ENCODE measurements around the gene PCLO. TPM values are rescaled to one million over a fixed set of nuclear protein-coding genes. Genes with fewer than 3 reads are reported as not detected.
"Not testable (repeated sequence)": the region's sequence is repeated elsewhere in the genome, so short reads cannot be mapped to it uniquely, and the experiment has no call there.

The PCLO gene
- total and polyA plus RNA-seq, 2 donors, result 0.75 to 2.3 TPM

DNA sequence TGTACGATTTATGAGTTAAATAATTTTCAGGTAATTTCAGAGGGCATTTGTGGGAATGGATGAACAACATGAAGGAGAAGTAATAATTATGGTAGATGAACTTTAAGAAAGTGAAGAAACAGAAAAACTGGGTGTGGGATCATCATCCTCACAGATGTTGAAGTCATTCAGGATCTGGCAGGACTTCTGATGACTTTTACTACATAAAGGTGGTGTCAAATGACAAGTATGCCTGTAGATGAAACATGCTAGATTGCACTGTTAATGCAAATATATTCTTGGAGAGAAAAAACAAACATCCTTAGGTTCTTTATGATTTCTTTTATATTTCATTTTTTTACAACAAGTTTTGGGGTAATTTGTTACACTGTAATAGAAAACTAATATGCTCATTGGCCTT is 230.2 kb downstream of the PCLO start:
- H3K27me3 ChIP-seq (ENCODE audit: control insufficient read depth in 2 of 2, insufficient read depth in 1 of 2, low read length in 1 of 2), result no peaks in the 10 kb centered on the region
- H3K4me1 ChIP-seq (ENCODE audit: control insufficient read depth in 2 of 2, insufficient read depth in 2 of 2, low read length in 2 of 2), result no peaks in the 10 kb centered on the region
- H3K9me3 ChIP-seq (ENCODE audit: control insufficient read depth in 2 of 2, insufficient read depth in 1 of 2, low read length in 1 of 2), result no peaks in the 10 kb centered on the region
- H3K27ac ChIP-seq (ENCODE audit: low read depth in 1 of 2, low read length in 1 of 2), result no peak overlapping the region
- 90% methylated on average over 1 of the region's 1 CpG for WGBS
- H3K4me3 ChIP-seq (ENCODE audit: low read length in 2 of 2), result no peak overlapping the region
- no peak for DNase-seq (ENCODE audit: low read depth in 6 of 9, low spot score in 9 of 9)
- no peaks in the 10 kb centered on the region for H3K36me3 ChIP-seq (ENCODE audit: control insufficient read depth in 2 of 2, insufficient read depth in 2 of 2, low read length in 1 of 2)

DNA sequence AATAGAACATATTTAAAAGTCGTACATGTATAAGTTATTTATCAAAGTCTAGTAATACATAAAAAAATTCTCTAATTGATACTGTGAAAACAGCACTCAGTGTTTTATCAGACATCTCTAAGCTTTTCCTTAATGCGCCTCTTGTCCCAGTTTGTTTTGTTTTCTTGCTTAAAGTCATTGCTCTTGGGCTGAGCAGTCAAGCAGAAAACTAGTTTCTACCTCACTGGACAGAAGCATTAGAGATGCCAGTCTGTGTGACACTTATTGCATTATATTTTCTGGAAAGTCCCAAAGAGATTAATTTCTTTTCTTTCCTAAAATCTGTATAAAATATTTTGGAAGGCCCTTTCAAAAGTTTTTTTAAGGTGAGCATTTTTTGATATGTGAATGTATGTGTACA is 236.2 kb downstream of the PCLO start:
- Histone ChIP-seq H3K36me3 (ENCODE audit: control insufficient read depth in 2 of 2, insufficient read depth in 2 of 2, low read length in 1 of 2) (no peaks in the 10 kb centered on the region), H3K4me3 (ENCODE audit: low read length in 2 of 2) (no peak overlapping the region), H3K27ac (ENCODE audit: low read depth in 1 of 2, low read length in 1 of 2) (no peak overlapping the region), H3K9me3 (ENCODE audit: control insufficient read depth in 2 of 2, insufficient read depth in 1 of 2, low read length in 1 of 2) (no peaks in the 10 kb centered on the region), H3K4me1 (ENCODE audit: control insufficient read depth in 2 of 2, insufficient read depth in 2 of 2, low read length in 2 of 2) (no peaks in the 10 kb centered on the region), H3K27me3 (ENCODE audit: control insufficient read depth in 2 of 2, insufficient read depth in 1 of 2, low read length in 1 of 2) (no peaks in the 10 kb centered on the region)
- no peak for DNase-seq (ENCODE audit: low read depth in 6 of 9, low spot score in 9 of 9)
- WGBS, result 93% methylated on average over 2 of the region's 2 CpGs

DNA sequence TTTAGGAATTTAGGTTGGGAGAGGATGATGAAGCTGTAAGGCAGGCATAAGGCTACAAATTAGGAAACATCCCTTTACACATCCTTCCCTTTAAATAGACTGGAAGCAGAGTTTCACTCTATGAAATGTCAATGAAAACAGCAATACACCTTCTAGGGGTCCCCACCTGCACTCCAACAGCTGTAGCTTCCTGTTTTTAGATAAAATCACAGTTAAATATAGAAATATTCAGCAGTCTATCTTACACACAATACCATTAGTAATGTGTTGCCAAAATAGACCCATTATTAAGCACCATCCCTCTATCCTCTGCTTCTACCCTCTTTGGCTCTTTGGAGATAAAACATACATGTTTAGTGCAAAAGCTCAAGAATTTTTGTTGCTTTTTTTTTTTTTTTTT is 237.4 kb downstream of the PCLO start:
- Histone ChIP-seq H3K4me3 (ENCODE audit: low read length in 2 of 2) (no peak overlapping the region), H3K4me1 (ENCODE audit: control insufficient read depth in 2 of 2, insufficient read depth in 2 of 2, low read length in 2 of 2) (no peaks in the 10 kb centered on the region), H3K27ac (ENCODE audit: low read depth in 1 of 2, low read length in 1 of 2) (no peak overlapping the region), H3K36me3 (ENCODE audit: control insufficient read depth in 2 of 2, insufficient read depth in 2 of 2, low read length in 1 of 2) (no peaks in the 10 kb centered on the region), H3K27me3 (ENCODE audit: control insufficient read depth in 2 of 2, insufficient read depth in 1 of 2, low read length in 1 of 2) (no peaks in the 10 kb centered on the region), H3K9me3 (ENCODE audit: control insufficient read depth in 2 of 2, insufficient read depth in 1 of 2, low read length in 1 of 2) (no peaks in the 10 kb centered on the region)
- DNase-seq (ENCODE audit: low read depth in 6 of 9, low spot score in 9 of 9), result no peak

DNA sequence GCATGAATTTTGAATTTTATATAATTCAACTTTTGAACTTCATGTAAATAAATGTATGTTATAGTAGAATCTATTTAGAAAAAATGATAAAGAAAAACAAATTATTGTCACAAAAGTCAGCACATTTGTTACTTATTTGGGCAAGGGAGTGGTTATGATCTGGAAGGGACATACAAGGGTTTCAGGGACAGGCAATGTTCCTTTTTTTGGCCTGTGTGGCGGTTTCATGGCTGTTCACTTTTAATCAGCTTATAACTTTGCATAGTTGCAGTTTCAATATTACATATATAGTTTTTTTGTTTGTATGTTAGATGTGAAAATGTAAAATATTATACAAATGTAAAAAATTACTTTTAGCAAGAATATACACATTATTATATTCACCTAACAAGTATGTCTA is 256.2 kb downstream of the PCLO start:
- no peak overlapping the region for H3K27ac ChIP-seq (ENCODE audit: low read depth in 1 of 2, low read length in 1 of 2)
- no peaks in the 10 kb centered on the region for H3K4me1 ChIP-seq (ENCODE audit: control insufficient read depth in 2 of 2, insufficient read depth in 2 of 2, low read length in 2 of 2)
- DNase-seq (ENCODE audit: low read depth in 6 of 9, low spot score in 9 of 9), result no peak
- no peaks in the 10 kb centered on the region for H3K36me3 ChIP-seq (ENCODE audit: control insufficient read depth in 2 of 2, insufficient read depth in 2 of 2, low read length in 1 of 2)
- no peaks in the 10 kb centered on the region for H3K27me3 ChIP-seq (ENCODE audit: control insufficient read depth in 2 of 2, insufficient read depth in 1 of 2, low read length in 1 of 2)
- WGBS, result 95% methylated on average over 1 of the region's 1 CpG
- no peaks in the 10 kb centered on the region for H3K9me3 ChIP-seq (ENCODE audit: control insufficient read depth in 2 of 2, insufficient read depth in 1 of 2, low read length in 1 of 2)
- no peak overlapping the region for H3K4me3 ChIP-seq (ENCODE audit: low read length in 2 of 2)

DNA sequence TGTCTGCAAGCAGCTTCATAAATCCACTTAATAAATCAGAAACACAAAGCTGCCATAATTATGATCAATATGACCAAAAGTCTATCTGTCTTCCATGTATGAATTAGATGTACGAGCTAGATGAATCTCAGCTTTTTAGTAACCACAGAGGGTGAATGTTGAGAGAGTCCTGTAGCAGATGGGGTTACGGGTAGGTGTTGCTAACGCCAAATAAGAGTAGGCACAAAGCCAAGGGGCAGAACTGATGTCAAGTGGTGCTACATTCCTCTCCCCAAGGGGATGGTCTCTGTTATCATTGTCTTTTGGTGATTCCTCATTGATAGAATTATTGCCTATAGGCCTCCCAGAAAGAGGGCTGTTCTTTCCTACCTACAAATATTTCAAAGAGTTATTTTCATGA is 257.8 kb downstream of the PCLO start:
- DNase-seq (ENCODE audit: low read depth in 6 of 9, low spot score in 9 of 9), result no peak
- Histone ChIP-seq H3K27me3 (ENCODE audit: control insufficient read depth in 2 of 2, insufficient read depth in 1 of 2, low read length in 1 of 2) (no peaks in the 10 kb centered on the region), H3K27ac (ENCODE audit: low read depth in 1 of 2, low read length in 1 of 2) (no peak overlapping the region), H3K36me3 (ENCODE audit: control insufficient read depth in 2 of 2, insufficient read depth in 2 of 2, low read length in 1 of 2) (no peaks in the 10 kb centered on the region), H3K9me3 (ENCODE audit: control insufficient read depth in 2 of 2, insufficient read depth in 1 of 2, low read length in 1 of 2) (no peaks in the 10 kb centered on the region), H3K4me1 (ENCODE audit: control insufficient read depth in 2 of 2, insufficient read depth in 2 of 2, low read length in 2 of 2) (no peaks in the 10 kb centered on the region), H3K4me3 (ENCODE audit: low read length in 2 of 2) (no peak overlapping the region)
- 89% methylated on average over 3 of the region's 3 CpGs for WGBS

DNA sequence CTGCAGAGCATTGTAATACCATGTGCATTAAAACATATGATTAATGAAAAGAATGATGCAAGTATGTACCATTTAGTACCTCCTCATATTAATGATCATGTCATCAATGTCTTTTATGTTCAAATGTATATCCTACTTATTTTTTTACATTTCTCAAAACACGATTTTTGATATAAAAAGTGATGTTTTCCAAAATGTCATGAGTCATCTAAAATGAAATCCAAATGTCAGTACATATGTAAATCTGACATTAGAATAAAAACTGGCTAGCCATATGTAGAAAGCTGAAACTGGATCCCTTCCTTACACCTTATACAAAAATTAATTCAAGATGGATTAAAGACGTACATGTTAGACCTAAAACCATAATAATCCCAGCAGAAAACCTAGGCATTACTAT is 261.6 kb downstream of the PCLO start:
- not testable (repeated sequence) for DNase-seq (ENCODE audit: low read depth in 6 of 9, low spot score in 9 of 9); H3K4me1 ChIP-seq (ENCODE audit: control insufficient read depth in 2 of 2, insufficient read depth in 2 of 2, low read length in 2 of 2); H3K27me3 ChIP-seq (ENCODE audit: control insufficient read depth in 2 of 2, insufficient read depth in 1 of 2, low read length in 1 of 2); H3K36me3 ChIP-seq (ENCODE audit: control insufficient read depth in 2 of 2, insufficient read depth in 2 of 2, low read length in 1 of 2); H3K27ac ChIP-seq (ENCODE audit: low read depth in 1 of 2, low read length in 1 of 2); H3K4me3 ChIP-seq (ENCODE audit: low read length in 2 of 2); H3K9me3 ChIP-seq (ENCODE audit: control insufficient read depth in 2 of 2, insufficient read depth in 1 of 2, low read length in 1 of 2)
- WGBS, result 87% methylated on average over 2 of the region's 2 CpGs

DNA sequence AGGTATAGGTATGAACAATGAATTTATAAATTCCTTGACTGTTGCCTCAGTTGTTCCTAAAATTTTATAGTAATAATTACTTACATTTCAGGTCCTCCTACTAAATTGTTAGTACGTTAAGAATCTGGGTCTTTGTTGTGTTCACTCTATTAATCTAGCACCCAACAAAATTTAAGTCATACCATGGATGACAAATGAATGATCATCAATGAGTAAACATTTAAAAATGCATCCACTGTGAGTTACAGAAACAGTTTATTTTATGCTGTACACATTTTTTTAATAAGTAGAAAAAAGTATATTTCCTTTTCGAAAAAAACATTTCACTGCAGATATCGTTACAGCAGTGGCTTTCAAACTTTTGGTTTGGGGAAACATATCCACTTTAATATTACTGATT is 265.2 kb downstream of the PCLO start:
- DNase-seq (ENCODE audit: low read depth in 6 of 9, low spot score in 9 of 9), result no peak
- no peaks in the 10 kb centered on the region for H3K27me3 ChIP-seq (ENCODE audit: control insufficient read depth in 2 of 2, insufficient read depth in 1 of 2, low read length in 1 of 2)
- H3K27ac ChIP-seq (ENCODE audit: low read depth in 1 of 2, low read length in 1 of 2), result no peak overlapping the region
- no peaks in the 10 kb centered on the region for H3K4me1 ChIP-seq (ENCODE audit: control insufficient read depth in 2 of 2, insufficient read depth in 2 of 2, low read length in 2 of 2)
- no peak overlapping the region for H3K4me3 ChIP-seq (ENCODE audit: low read length in 2 of 2)
- WGBS, result 92% methylated on average over 3 of the region's 3 CpGs
- H3K36me3 ChIP-seq (ENCODE audit: control insufficient read depth in 2 of 2, insufficient read depth in 2 of 2, low read length in 1 of 2), result no peaks in the 10 kb centered on the region
- H3K9me3 ChIP-seq (ENCODE audit: control insufficient read depth in 2 of 2, insufficient read depth in 1 of 2, low read length in 1 of 2), result no peaks in the 10 kb centered on the region

DNA sequence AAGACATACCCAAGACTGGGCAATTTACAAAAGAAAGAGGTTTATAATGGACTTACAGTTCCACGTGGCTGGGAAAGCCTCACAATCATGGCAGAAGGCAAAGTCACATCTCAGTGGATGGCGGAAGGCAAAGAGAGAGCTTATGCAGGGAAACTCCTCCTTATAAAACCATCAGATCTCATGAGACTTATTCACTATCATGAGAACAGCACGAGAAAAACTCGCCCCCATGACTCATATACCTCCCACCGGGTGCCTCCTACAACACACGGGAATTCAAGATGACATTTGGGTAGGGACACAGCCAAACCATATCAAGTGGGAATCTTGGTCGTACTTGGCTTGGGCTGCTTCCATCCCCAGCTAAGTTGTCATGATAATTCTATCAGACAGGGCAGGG is 268.3 kb downstream of the PCLO start:
- DNase-seq (ENCODE audit: low read depth in 6 of 9, low spot score in 9 of 9); H3K36me3 ChIP-seq (ENCODE audit: control insufficient read depth in 2 of 2, insufficient read depth in 2 of 2, low read length in 1 of 2); H3K4me1 ChIP-seq (ENCODE audit: control insufficient read depth in 2 of 2, insufficient read depth in 2 of 2, low read length in 2 of 2); H3K27ac ChIP-seq (ENCODE audit: low read depth in 1 of 2, low read length in 1 of 2); H3K4me3 ChIP-seq (ENCODE audit: low read length in 2 of 2); H3K9me3 ChIP-seq (ENCODE audit: control insufficient read depth in 2 of 2, insufficient read depth in 1 of 2, low read length in 1 of 2); H3K27me3 ChIP-seq (ENCODE audit: control insufficient read depth in 2 of 2, insufficient read depth in 1 of 2, low read length in 1 of 2): not testable (repeated sequence)
- 83% methylated on average over 7 of the region's 7 CpGs for WGBS

DNA sequence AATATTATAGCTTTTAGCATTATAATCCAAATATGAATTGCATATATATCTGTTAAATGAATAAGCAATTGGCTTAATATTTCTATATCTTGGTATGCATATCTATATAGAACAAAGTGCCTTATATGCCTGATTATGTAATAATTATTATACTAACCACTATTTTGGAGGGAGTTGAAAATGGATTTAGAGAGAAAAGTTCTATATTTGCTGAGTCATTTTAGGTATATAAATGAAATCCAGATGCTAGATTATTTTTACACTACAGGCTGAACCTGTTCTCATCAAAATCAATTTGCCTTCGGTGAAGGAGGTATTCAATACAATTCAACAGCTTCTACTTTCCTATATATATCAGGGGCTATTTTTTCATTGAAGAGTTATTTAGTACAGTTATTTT is 276.4 kb downstream of the PCLO start:
- WGBS, result 48% methylated on average over 1 of the region's 1 CpG
- H3K36me3 ChIP-seq (ENCODE audit: control insufficient read depth in 2 of 2, insufficient read depth in 2 of 2, low read length in 1 of 2), result no peaks in the 10 kb centered on the region
- H3K9me3 ChIP-seq (ENCODE audit: control insufficient read depth in 2 of 2, insufficient read depth in 1 of 2, low read length in 1 of 2), result no peaks in the 10 kb centered on the region

DNA sequence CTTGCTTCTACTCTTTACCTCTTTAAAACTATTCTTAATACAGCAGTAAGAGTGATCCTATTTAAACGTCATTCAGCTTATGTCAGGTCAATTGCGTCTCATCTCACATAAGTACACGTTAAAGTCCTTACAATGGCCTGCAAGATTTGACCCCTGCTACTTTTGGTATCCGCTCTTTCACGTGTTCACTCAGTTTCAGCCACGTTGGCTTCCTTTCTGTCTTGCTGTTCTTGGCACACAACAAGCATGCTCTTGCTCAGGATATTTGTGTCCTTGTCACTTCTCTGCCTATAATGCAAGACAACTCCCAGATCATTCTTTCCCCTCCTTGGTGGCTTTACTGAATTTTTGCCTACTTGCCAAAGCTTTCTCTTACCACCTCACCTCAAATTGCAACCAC is 296.8 kb downstream of the PCLO start:
- no peak for DNase-seq (ENCODE audit: low read depth in 6 of 9, low spot score in 9 of 9)
- Histone ChIP-seq H3K4me3 (ENCODE audit: low read length in 2 of 2) (no peak overlapping the region), H3K27ac (ENCODE audit: low read depth in 1 of 2, low read length in 1 of 2) (no peak overlapping the region), H3K27me3 (ENCODE audit: control insufficient read depth in 2 of 2, insufficient read depth in 1 of 2, low read length in 1 of 2) (no peaks in the 10 kb centered on the region), H3K36me3 (ENCODE audit: control insufficient read depth in 2 of 2, insufficient read depth in 2 of 2, low read length in 1 of 2) (no peaks in the 10 kb centered on the region), H3K4me1 (ENCODE audit: control insufficient read depth in 2 of 2, insufficient read depth in 2 of 2, low read length in 2 of 2) (no peaks in the 10 kb centered on the region), H3K9me3 (ENCODE audit: control insufficient read depth in 2 of 2, insufficient read depth in 1 of 2, low read length in 1 of 2) (no peaks in the 10 kb centered on the region)
- WGBS, result 93% methylated on average over 6 of the region's 6 CpGs

More for the DNA sequence above, 276.4 kb downstream of the PCLO start:
- H3K4me3 ChIP-seq (ENCODE audit: low read length in 2 of 2), result no peak overlapping the region
- no peaks in the 10 kb centered on the region for H3K4me1 ChIP-seq (ENCODE audit: control insufficient read depth in 2 of 2, insufficient read depth in 2 of 2, low read length in 2 of 2)
- no peak overlapping the region for H3K27ac ChIP-seq (ENCODE audit: low read depth in 1 of 2, low read length in 1 of 2)
- no peak for DNase-seq (ENCODE audit: low read depth in 6 of 9, low spot score in 9 of 9)
- H3K27me3 ChIP-seq (ENCODE audit: control insufficient read depth in 2 of 2, insufficient read depth in 1 of 2, low read length in 1 of 2), result no peaks in the 10 kb centered on the region
